Progenitor cell of endocrine pancreas (in vitro differentiated cells): ENCODE results near the gene ZKSCAN3. TPM values are rescaled to one million over a fixed set of nuclear protein-coding genes. Genes with fewer than 3 reads are reported as not detected.
"Not testable (repeated sequence)": the region's sequence is repeated elsewhere in the genome, so short reads cannot be mapped to it uniquely, and the experiment has no call there.

Experiments
- DNase-seq: peaks from one replicate; pipeline ENCODE4 v3.0.0; 2021; ENCODE audit warnings: low spot score; ENCODE audit not compliant: unreplicated experiment
- H3K27ac Mint-ChIP-seq: 2 replicates; pipeline ENCODE4 v1.8.0; 2021; ENCODE audit warnings: mild to moderate bottlenecking, moderate library complexity, mixed read lengths
- H3K27me3 Mint-ChIP-seq: 2 replicates; pipeline ENCODE4 v1.8.0; 2021; ENCODE audit warnings: mixed read lengths
- H3K36me3 Mint-ChIP-seq: 2 replicates; pipeline ENCODE4 v1.8.0; 2022; ENCODE audit warnings: mixed read lengths; ENCODE audit not compliant: insufficient read depth
- H3K4me1 Mint-ChIP-seq: 2 replicates; pipeline ENCODE4 v1.8.0; 2021; ENCODE audit warnings: low read depth, mixed read lengths
- H3K4me3 Mint-ChIP-seq: 2 replicates; pipeline ENCODE4 v1.8.0; 2021; ENCODE audit warnings: low read depth, mild to moderate bottlenecking, moderate library complexity, mixed read lengths
- H3K9me3 Mint-ChIP-seq: 2 replicates; pipeline ENCODE4 v1.8.0; 2021; ENCODE audit warnings: low read depth, mixed read lengths
- total RNA-seq: library from RNA; stranded (reverse); gene quantifications from 2 replicates; pipeline ENCODE4 v1.2.1, GENCODE V29; 2021
- TF ChIP-seq, protein P1 (sequence below): fragments of 200-600 bp; sonication (generic); IDR thresholded peaks from one replicate; pipeline ENCODE4 v1.5.0; 2021; ENCODE audit warnings: antibody characterized with exemption, mild to moderate bottlenecking; ENCODE audit not compliant: unreplicated experiment

Gene ZKSCAN3
- total RNA-seq, 1 donor from 2014 or later = 19.7 TPM

DNA sequence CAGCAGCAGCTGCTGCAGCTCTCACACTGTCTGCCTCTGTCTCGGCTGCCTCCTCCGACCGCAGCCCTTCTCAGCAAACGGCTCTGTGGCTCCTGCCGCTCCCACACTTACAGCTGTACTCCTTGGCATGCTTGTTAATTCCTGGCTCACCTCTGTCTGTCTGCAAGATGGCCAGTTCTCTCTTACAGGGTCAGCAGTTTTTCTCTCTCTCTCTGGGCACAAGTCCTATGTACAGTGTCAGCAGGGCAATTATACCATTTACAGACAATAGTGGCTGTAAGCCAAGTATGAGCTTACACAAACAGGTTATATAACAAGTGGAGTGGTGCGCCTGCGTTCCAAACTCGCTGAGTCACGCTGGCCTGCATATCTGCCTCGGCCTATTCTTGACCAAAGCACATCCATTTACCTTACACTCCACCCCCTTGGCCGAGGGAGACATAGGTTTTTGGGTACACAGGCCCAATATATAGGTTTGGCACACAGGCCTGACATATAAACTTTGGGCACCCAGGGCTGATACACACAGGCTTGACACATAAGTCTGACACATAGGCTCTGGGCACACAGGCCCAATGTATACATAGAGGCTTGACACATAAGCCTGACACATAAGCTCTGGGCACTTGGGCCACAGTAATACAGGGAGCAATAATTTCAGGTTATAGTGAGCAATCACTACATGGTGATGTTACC, 4.4 kb downstream of the ZKSCAN3 start:
- Mint-ChIP-seq H3K4me1 (peaks cover 27% of the 10 kb centered on the region), H3K4me3 (no peak overlapping the region), H3K9me3 (no peaks in the 10 kb centered on the region), H3K27me3 (no peaks in the 10 kb centered on the region), H3K27ac (no peak overlapping the region), H3K36me3 (peaks cover 7% of the 10 kb centered on the region)
- DNase-seq = no peak
- TF ChIP-seq, protein P1, sequence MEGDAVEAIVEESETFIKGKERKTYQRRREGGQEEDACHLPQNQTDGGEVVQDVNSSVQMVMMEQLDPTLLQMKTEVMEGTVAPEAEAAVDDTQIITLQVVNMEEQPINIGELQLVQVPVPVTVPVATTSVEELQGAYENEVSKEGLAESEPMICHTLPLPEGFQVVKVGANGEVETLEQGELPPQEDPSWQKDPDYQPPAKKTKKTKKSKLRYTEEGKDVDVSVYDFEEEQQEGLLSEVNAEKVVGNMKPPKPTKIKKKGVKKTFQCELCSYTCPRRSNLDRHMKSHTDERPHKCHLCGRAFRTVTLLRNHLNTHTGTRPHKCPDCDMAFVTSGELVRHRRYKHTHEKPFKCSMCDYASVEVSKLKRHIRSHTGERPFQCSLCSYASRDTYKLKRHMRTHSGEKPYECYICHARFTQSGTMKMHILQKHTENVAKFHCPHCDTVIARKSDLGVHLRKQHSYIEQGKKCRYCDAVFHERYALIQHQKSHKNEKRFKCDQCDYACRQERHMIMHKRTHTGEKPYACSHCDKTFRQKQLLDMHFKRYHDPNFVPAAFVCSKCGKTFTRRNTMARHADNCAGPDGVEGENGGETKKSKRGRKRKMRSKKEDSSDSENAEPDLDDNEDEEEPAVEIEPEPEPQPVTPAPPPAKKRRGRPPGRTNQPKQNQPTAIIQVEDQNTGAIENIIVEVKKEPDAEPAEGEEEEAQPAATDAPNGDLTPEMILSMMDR = no peak

DNA sequence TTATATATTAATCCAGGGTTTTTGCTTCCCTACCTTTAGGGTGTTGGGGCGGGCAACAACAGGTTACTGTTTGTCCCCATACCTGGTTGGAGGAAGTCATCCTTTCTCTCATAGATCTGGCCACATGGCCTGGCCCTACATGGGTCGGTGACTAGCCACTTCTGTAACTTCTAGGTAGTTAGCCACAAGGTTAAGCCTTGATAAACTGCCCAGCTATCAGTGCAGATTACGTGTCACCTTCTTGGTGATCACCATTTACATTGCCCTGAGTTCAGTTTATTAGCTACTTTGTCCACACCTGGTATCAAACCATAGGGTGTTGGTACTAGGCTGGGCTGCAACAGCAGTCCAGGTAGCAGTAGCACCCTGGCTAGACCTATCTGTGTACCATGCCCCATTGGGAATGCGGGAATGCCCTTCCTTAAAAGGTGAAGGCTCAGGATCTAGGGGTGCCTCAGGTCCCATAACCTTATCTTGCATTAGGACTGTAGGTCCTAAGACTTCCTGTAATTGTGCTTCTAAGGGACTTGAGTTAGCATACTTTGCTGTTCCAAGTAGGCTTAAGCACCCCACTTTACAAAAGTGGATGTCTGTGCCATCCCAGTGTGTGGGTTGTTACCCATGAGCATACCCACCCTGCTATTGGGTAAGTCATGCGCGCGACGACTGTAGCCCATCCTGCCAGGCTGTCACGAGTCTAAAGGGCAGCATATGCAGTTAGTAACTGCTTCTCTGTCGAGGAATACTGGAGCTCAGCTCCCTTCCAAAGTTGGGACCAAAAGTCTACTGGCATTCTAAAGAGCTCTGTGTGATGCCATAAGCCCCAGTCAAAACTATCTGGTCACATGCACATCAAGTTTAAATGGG, 5.2 kb downstream of the ZKSCAN3 start:
- TF ChIP-seq, protein P1 = no peak
- peak overlapping the region; percentile 77 for H3K4me3 Mint-ChIP-seq
- peaks cover 10% of the 10 kb centered on the region for H3K36me3 Mint-ChIP-seq
- H3K4me1 Mint-ChIP-seq = peaks cover 26% of the 10 kb centered on the region
- DNase-seq = no peak
- H3K27me3 Mint-ChIP-seq = no peaks in the 10 kb centered on the region
- peak overlapping the region; percentile 95 for H3K27ac Mint-ChIP-seq
- H3K9me3 Mint-ChIP-seq = no peaks in the 10 kb centered on the region

DNA sequence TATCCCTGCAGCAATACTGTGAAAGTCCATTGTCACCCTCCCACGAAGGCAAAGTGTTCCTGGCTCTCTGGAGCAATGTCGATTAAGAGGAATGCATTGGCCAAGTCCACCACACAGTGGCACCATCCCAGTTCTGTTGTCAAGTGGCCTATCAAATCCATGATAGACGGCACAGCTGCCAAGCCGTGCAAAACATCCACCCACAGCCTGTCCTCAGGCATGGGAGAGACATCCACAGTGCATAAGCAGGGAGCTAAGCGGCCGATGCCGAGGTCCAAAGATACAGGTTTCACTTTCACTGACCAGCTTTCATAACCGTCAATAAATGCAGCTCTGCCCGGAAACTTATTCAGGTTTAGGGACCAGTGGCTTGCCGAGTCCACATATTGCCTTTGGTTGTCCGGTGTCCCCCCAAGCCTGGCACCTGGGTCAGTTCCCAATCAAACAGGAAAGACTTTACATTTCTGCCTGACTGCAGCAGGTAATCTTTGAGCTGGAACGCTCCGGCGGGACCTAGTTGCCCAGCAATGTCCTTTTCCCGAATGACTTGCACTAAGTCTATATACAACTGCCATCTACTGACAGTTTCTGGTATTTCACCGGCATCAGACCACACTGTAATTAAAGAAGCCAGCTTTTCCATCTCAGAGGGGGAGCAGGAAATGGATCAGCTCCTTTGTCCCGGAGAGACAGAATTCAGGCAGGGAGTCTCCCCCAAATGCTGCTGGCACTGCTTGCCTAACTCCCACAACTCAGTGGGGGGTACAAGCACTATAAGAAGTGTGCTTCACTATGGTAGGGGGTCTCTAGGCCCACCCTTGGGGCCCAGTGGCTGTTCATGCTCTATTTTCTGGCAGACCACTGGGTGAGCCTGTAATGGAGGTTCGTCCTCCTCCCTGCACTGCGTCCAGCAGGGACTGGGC, 6.3 kb downstream of the ZKSCAN3 start:
- Mint-ChIP-seq H3K9me3 (no peaks in the 10 kb centered on the region), H3K4me1 (peaks cover 19% of the 10 kb centered on the region), H3K27me3 (no peaks in the 10 kb centered on the region), H3K36me3 (peaks cover 10% of the 10 kb centered on the region), H3K27ac (peak overlapping the region; percentile 95), H3K4me3 (peak overlapping the region; percentile 77)
- DNase-seq = peak; percentile 46
- TF ChIP-seq, protein P1 = peak; percentile 69

DNA sequence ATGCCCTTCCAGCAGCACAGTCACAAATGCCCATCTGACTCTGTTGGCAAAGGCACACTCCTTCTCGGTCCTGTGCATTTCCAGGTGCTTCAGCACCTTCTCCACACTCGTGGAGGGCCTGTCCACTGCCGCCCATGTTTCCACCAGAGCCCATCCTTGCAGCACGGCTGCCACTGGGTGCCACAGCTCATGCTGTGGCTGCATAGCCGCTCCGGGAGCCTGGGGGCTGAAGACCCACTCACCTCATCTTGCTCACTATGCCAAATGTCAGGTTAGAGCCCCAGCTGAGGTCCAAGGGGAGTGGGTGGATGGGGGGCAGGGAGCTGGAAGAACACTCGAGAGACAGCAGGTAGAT, 6.9 kb downstream of the ZKSCAN3 start:
- no peak overlapping the region for H3K27ac Mint-ChIP-seq
- no peak overlapping the region for H3K4me3 Mint-ChIP-seq
- H3K4me1 Mint-ChIP-seq = peaks cover 12% of the 10 kb centered on the region
- peaks cover 10% of the 10 kb centered on the region for H3K36me3 Mint-ChIP-seq
- DNase-seq = no peak
- H3K9me3 Mint-ChIP-seq = no peaks in the 10 kb centered on the region
- no peaks in the 10 kb centered on the region for H3K27me3 Mint-ChIP-seq
- TF ChIP-seq, protein P1 = no peak

DNA sequence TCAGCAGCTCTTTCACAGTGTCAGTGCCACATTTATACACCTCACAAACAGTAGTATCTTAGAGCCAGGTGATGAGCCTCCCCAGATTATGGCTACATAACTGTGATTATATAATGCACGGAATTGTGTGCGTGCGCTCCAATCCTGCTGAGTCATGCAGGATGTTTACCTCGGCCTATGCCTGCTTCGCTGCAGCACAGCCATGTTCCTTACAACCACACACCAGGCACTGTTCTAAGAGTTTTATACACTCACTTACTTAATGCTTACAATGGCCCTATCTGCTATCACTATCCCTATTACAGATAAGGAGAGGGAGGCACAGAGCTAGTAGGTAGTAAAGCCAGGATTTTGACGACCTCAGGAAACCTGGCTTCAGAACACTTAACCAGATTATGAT, 7.3 kb downstream of the ZKSCAN3 start:
- H3K4me1 Mint-ChIP-seq = peaks cover 10% of the 10 kb centered on the region
- no peak for DNase-seq
- H3K9me3 Mint-ChIP-seq = no peaks in the 10 kb centered on the region
- TF ChIP-seq, protein P1 = no peak
- H3K27me3 Mint-ChIP-seq = no peaks in the 10 kb centered on the region
- no peak overlapping the region for H3K27ac Mint-ChIP-seq
- H3K36me3 Mint-ChIP-seq = peaks cover 9% of the 10 kb centered on the region
- H3K4me3 Mint-ChIP-seq = no peak overlapping the region

DNA sequence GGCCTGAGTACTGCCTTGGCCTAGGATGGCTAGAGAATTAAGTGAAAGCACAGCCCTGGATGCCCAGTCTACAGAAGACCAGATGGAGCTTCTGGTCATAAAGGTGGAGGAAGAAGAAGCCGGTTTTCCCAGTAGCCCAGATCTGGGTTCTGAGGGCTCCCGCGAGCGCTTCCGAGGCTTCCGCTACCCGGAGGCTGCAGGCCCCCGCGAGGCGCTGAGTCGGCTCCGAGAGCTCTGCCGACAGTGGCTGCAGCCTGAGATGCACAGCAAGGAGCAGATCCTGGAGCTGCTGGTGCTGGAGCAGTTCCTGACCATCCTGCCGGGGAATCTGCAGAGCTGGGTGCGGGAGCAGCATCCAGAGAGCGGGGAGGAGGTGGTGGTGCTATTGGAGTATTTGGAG, 9.8 kb downstream of the ZKSCAN3 start:
- H3K36me3 Mint-ChIP-seq, H3K4me3 Mint-ChIP-seq, H3K4me1 Mint-ChIP-seq, H3K27me3 Mint-ChIP-seq, H3K9me3 Mint-ChIP-seq, DNase-seq: not testable (repeated sequence)
- H3K27ac Mint-ChIP-seq = peak overlapping the region; percentile 24
